Measurements from ENCODE around the gene SF3B6.

SF3B6 gene

GRCh38 chr2:24018241-24018640, 57.9 kb downstream of the SF3B6 start:
- no peak for DNase-seq

- no peak for DNase-seq
Observed at GRCh38 chr2:24017711-24018110, 58.4 kb downstream of the SF3B6 start.
